Astrocyte (in vitro differentiated cells and primary cell): ENCODE results near the gene FBN2. TPM values are rescaled to one million over a fixed set of nuclear protein-coding genes. Genes with fewer than 3 reads are reported as not detected.

Experiments
- DNase-seq: peaks from one replicate; pipeline ENCODE4 v3.0.0-alpha.2; 2010; ENCODE audit warnings: low read depth
- FAIRE-seq: peaks from 2 replicates; lab custom pipeline; 2011; peaks lifted over from hg19 to GRCh38; lab: Jason Lieb, UNC
- H2AFZ ChIP-seq: 2 replicates; pipeline ENCODE4 v1.6.0; 2012; ENCODE audit warnings: low read depth, low read length, inconsistent platforms
- H3K27ac ChIP-seq: 2 replicates; pipeline ENCODE4 v1.5.1; 2011; ENCODE audit warnings: low read depth, low read length, inconsistent platforms
- H3K27me3 ChIP-seq: 2 replicates; pipeline ENCODE4 v1.6.0; 2011; ENCODE audit warnings: low read length, inconsistent platforms; ENCODE audit not compliant: insufficient read depth
- H3K36me3 ChIP-seq: 2 replicates; pipeline ENCODE4 v1.5.1; 2011; ENCODE audit warnings: low read length, inconsistent platforms; ENCODE audit not compliant: insufficient read depth
- H3K4me1 ChIP-seq: 2 replicates; pipeline ENCODE4 v1.5.1; 2011; ENCODE audit warnings: low read length, inconsistent platforms; ENCODE audit not compliant: insufficient read depth
- H3K4me2 ChIP-seq: 2 replicates; pipeline ENCODE4 v1.6.0; 2012; ENCODE audit warnings: low read length, inconsistent platforms
- H3K4me3 ChIP-seq: 2 replicates; pipeline ENCODE4 v1.5.1; 2011; ENCODE audit warnings: low read depth, mild to moderate bottlenecking, low read length, inconsistent platforms; ENCODE audit not compliant: insufficient read depth
- H3K79me2 ChIP-seq: 2 replicates; pipeline ENCODE4 v1.6.0; 2012; ENCODE audit warnings: mild to moderate bottlenecking, low read length, inconsistent platforms; ENCODE audit not compliant: insufficient read depth
- H3K9ac ChIP-seq: 2 replicates; pipeline ENCODE4 v1.6.0; 2012; ENCODE audit warnings: mild to moderate bottlenecking, low read length, inconsistent platforms
- H3K9me3 ChIP-seq: 2 replicates; pipeline ENCODE4 v1.5.1; 2012; ENCODE audit warnings: low read depth, mild to moderate bottlenecking, low read length, inconsistent platforms; ENCODE audit not compliant: insufficient read depth
- H4K20me1 ChIP-seq: 2 replicates; pipeline ENCODE4 v1.6.0; 2012; ENCODE audit warnings: low read length, inconsistent platforms; ENCODE audit not compliant: insufficient read depth
- H3K27ac Mint-ChIP-seq: one replicate; pipeline ENCODE4 v1.8.0; 2021; ENCODE audit warnings: mild to moderate bottlenecking, mixed read lengths; ENCODE audit not compliant: unreplicated experiment
- H3K27me3 Mint-ChIP-seq: one replicate; pipeline ENCODE4 v1.8.0; 2021; ENCODE audit warnings: low read depth, mixed read lengths; ENCODE audit not compliant: unreplicated experiment
- H3K36me3 Mint-ChIP-seq: one replicate; pipeline ENCODE4 v1.8.0; 2021; ENCODE audit warnings: low read depth, mixed read lengths; ENCODE audit not compliant: unreplicated experiment
- H3K4me1 Mint-ChIP-seq: one replicate; pipeline ENCODE4 v1.8.0; 2021; ENCODE audit warnings: low read depth, mixed read lengths; ENCODE audit not compliant: unreplicated experiment
- H3K4me3 Mint-ChIP-seq: one replicate; pipeline ENCODE4 v1.8.0; 2021; ENCODE audit warnings: mild to moderate bottlenecking, moderate library complexity, mixed read lengths; ENCODE audit not compliant: unreplicated experiment
- H3K9me3 Mint-ChIP-seq: one replicate; pipeline ENCODE4 v1.8.0; 2021; ENCODE audit warnings: mild to moderate bottlenecking, mixed read lengths; ENCODE audit not compliant: unreplicated experiment
- EZH2 ChIP-seq: IDR thresholded peaks from 2 replicates; pipeline ENCODE4 v1.6.1; 2012; ENCODE audit warnings: mild to moderate bottlenecking, low read length, inconsistent platforms; ENCODE audit not compliant: insufficient read depth
- total RNA-seq: library from RNA; stranded (reverse); gene quantifications from 2 replicates; pipeline ENCODE4 v1.2.1, GENCODE V29; 2021
- TF ChIP-seq, protein P1 (sequence below): IDR thresholded peaks from 2 replicates; pipeline ENCODE4 v1.5.1; 2011; ENCODE audit warnings: low read depth, mild to moderate bottlenecking, inconsistent platforms, low read length, moderate library complexity; ENCODE audit not compliant: insufficient read depth

The FBN2 gene
- total RNA-seq, 1 donor from 2014 or later, result 176 TPM

DNA sequence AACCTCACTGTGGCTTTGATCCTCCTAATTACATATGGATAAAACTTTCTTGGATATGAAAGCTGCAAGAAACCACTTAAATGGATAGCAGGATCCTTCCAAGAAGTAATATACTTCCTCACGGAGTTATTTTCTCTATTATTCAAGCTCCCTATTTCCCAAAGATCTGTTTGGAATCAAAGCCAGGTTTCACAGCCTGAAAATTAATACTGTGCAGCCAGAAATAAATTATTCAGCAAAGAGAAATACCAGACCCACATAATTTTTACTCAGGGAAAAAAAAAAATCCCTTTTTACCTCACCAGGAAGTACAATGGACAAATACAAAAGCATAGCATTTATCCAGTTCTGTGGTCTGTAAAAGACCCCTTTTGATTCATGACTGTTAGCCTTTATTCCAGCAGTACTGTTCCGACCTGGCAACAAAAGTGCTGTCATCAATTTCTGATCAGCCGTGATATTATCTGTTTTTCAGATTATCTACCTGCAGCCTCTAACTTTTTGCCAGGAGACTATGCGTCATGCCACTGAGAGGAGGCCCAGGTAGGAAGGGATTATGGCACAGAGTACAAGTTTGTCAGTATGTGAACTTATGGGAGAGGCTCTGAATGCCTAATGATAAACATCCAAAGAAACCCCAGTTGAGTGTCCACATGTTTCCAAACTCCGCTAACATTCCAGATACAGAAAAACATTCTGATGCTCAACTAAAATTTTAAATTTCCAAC lies 57.0 kb downstream of the FBN2 start:
- H2AFZ ChIP-seq, result no peak overlapping the region
- TF ChIP-seq, protein P1, sequence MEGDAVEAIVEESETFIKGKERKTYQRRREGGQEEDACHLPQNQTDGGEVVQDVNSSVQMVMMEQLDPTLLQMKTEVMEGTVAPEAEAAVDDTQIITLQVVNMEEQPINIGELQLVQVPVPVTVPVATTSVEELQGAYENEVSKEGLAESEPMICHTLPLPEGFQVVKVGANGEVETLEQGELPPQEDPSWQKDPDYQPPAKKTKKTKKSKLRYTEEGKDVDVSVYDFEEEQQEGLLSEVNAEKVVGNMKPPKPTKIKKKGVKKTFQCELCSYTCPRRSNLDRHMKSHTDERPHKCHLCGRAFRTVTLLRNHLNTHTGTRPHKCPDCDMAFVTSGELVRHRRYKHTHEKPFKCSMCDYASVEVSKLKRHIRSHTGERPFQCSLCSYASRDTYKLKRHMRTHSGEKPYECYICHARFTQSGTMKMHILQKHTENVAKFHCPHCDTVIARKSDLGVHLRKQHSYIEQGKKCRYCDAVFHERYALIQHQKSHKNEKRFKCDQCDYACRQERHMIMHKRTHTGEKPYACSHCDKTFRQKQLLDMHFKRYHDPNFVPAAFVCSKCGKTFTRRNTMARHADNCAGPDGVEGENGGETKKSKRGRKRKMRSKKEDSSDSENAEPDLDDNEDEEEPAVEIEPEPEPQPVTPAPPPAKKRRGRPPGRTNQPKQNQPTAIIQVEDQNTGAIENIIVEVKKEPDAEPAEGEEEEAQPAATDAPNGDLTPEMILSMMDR, result no peak
- TF ChIP-seq EZH2, result no peak
- no peaks in the 10 kb centered on the region for H3K9me3 ChIP-seq
- Mint-ChIP-seq H3K4me3 (no peak overlapping the region), H3K27me3 (no peaks in the 10 kb centered on the region), H3K4me1 (no peaks in the 10 kb centered on the region), H3K9me3 (no peaks in the 10 kb centered on the region), H3K36me3 (no peaks in the 10 kb centered on the region), H3K27ac (no peak overlapping the region)
- no peaks in the 10 kb centered on the region for H3K36me3 ChIP-seq
- H3K4me2 ChIP-seq, result no peak overlapping the region
- no peak for DNase-seq
- FAIRE-seq, result no peak
- no peaks in the 10 kb centered on the region for H3K27me3 ChIP-seq
- no peak overlapping the region for H3K9ac ChIP-seq
- H3K4me1 ChIP-seq, result no peaks in the 10 kb centered on the region
- no peak overlapping the region for H3K4me3 ChIP-seq
- H3K79me2 ChIP-seq, result no peaks in the 10 kb centered on the region
- H3K27ac ChIP-seq, result no peak overlapping the region
- no peaks in the 10 kb centered on the region for H4K20me1 ChIP-seq

DNA sequence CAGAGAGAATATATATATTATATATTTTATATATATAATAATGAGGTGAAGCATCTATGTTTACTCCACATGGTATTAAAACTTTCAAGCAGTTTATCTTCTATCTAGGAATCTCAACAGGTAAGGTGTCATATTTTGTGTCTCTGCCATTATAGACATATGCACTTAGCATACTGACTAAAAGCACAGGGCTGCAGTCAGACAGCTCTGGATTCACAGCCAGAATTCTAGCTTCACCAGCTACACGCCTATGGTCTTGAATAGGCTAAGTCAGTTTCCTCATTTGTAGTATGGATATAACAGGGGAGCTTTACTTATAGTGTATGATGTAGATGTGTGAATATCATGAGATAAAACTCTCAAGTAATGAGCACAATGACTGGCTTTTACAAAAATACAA lies 57.9 kb downstream of the FBN2 start:
- FAIRE-seq (no peak), DNase-seq (no peak)
- H3K9me3 ChIP-seq, result no peaks in the 10 kb centered on the region
- H3K4me3 ChIP-seq, result no peak overlapping the region
- H3K36me3 ChIP-seq, result no peaks in the 10 kb centered on the region
- H3K79me2 ChIP-seq, result no peaks in the 10 kb centered on the region
- Mint-ChIP-seq H3K9me3 (no peaks in the 10 kb centered on the region), H3K36me3 (no peaks in the 10 kb centered on the region), H3K4me1 (no peaks in the 10 kb centered on the region), H3K27me3 (no peaks in the 10 kb centered on the region), H3K27ac (no peak overlapping the region), H3K4me3 (no peak overlapping the region)
- no peak overlapping the region for H3K27ac ChIP-seq
- H3K9ac ChIP-seq, result no peak overlapping the region
- no peaks in the 10 kb centered on the region for H3K27me3 ChIP-seq
- H4K20me1 ChIP-seq, result no peaks in the 10 kb centered on the region
- no peak overlapping the region for H3K4me2 ChIP-seq
- TF ChIP-seq, protein P1, result no peak
- no peak for TF ChIP-seq EZH2
- no peaks in the 10 kb centered on the region for H3K4me1 ChIP-seq
- no peak overlapping the region for H2AFZ ChIP-seq
